ENCODE data around the gene SYNE2. TPM values are rescaled to one million over a fixed set of nuclear protein-coding genes. Genes with fewer than 3 reads are reported as not detected.

SYNE2 gene
- total RNA-seq, 2 experiments from 2014 or later, result 192 to 218 TPM

GRCh38 chr14:64118892-64119291 is 266.1 kb downstream of the SYNE2 start:
- H3K9me3 Mint-ChIP-seq, result no peaks in the 10 kb centered on the region
- POLR2A ChIA-PET, result no interaction called here
- no peak overlapping the region for H3K27ac Mint-ChIP-seq
- H3K27me3 Mint-ChIP-seq, result no peaks in the 10 kb centered on the region
- CTCF ChIA-PET, result interaction anchor here (0.7 kb wide), 1 partner anchor 19 kb away, joined by 3 read pairs; no protein-coding TSS in a partner anchor
- peaks cover 52% of the 10 kb centered on the region for H3K36me3 Mint-ChIP-seq (ENCODE audit: low read depth)
- H3K4me3 Mint-ChIP-seq, result no peak overlapping the region
- DNase-seq, result no peak
- no peaks in the 10 kb centered on the region for H3K4me1 Mint-ChIP-seq

DNA sequence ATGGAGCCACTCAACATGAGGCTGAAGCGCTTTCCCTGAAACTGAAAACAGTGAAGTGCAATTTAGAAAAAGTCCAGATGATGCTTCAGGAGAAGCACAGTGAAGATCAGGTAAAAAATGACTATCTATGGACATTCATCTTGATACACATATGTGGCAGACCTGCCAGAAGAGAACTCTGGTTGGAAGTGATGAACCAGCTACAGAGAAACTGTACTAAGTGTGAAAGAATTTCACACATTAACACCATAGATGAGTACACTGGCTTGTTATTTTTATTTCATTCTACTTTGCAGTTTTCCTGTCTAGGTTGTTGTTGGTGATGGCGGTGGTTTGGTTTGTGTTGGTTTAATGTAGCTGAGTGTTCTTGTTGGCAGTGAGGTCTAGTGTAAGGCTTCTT is 266.7 kb downstream of the SYNE2 start:
- no peak for DNase-seq
- no peaks in the 10 kb centered on the region for H3K27me3 Mint-ChIP-seq
- H3K4me3 Mint-ChIP-seq, result no peak overlapping the region
- ChIA-PET CTCF (no interaction called here), POLR2A (no interaction called here)
- H3K4me1 Mint-ChIP-seq, result no peaks in the 10 kb centered on the region
- H3K27ac Mint-ChIP-seq, result no peak overlapping the region
- H3K36me3 Mint-ChIP-seq (ENCODE audit: low read depth), result peaks cover 48% of the 10 kb centered on the region
- no peaks in the 10 kb centered on the region for H3K9me3 Mint-ChIP-seq

GRCh38 chr14:64119980-64120379 is 267.2 kb downstream of the SYNE2 start:
- ChIA-PET CTCF (no interaction called here), POLR2A (no interaction called here)
- H3K27ac Mint-ChIP-seq, result no peak overlapping the region
- H3K4me1 Mint-ChIP-seq, result no peaks in the 10 kb centered on the region
- H3K36me3 Mint-ChIP-seq (ENCODE audit: low read depth), result peaks cover 46% of the 10 kb centered on the region
- DNase-seq, result no peak
- H3K27me3 Mint-ChIP-seq, result no peaks in the 10 kb centered on the region
- no peaks in the 10 kb centered on the region for H3K9me3 Mint-ChIP-seq
- no peak overlapping the region for H3K4me3 Mint-ChIP-seq

DNA sequence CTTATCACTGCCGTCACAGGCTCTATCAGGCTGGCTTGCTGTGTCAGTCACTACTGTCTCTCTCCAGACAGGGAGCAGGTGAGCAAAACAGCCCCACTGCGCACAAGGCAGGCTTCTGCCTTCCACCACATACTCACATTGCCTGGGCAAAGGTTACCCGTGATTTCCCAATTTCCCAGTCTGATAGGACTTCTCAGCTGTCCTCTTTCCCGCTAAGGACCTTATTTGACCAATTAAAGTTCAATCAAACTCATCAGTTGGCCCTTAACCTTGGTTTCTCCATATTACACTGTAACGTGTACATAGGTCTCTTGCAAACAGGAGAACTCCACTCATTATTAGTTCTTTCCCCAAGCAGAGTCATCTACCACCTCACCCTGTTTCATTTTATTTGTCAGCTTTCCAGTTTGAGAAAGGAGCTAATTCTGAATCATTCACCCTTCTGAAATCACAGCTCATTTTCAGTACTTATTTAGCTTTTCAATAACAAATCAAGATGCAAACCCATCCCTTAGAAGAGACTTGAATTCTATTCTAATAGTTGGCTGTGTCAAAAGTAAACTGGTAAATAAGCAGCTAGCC is 270.5 kb downstream of the SYNE2 start:
- ChIA-PET POLR2A (no interaction called here), CTCF (interaction anchor here (0.6 to 1.2 kb wide), 3 partner anchors 10 to 93 kb away, joined by 3 to 5 read pairs (median 4); no protein-coding TSS in a partner anchor)
- Mint-ChIP-seq H3K27ac (no peak overlapping the region), H3K4me3 (no peak overlapping the region), H3K9me3 (no peaks in the 10 kb centered on the region), H3K27me3 (no peaks in the 10 kb centered on the region), H3K4me1 (no peaks in the 10 kb centered on the region), H3K36me3 (ENCODE audit: low read depth) (peaks cover 61% of the 10 kb centered on the region)
- DNase-seq, result no peak

DNA sequence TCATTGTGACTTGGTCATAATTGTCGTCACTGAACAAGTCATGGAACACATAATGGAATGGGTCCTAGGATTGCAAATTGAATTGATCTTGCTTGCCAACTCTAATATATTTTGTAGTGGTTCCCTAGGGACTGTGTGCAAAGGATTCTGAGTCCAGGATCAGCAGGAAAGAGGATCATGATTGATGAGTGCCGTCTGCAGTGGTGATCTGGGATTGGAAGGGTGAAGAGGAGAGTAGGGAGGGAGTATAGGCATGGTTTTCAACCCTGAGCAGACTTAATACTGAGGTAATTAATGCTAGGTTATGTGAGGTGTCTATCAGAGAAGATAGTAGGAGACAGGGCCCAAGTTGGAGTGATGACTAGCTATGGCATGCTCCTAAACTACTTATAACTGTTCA is 272.5 kb downstream of the SYNE2 start:
- Mint-ChIP-seq H3K4me3 (no peak overlapping the region), H3K4me1 (no peaks in the 10 kb centered on the region), H3K27me3 (no peaks in the 10 kb centered on the region), H3K27ac (no peak overlapping the region), H3K36me3 (ENCODE audit: low read depth) (peaks cover 60% of the 10 kb centered on the region), H3K9me3 (no peaks in the 10 kb centered on the region)
- CTCF ChIA-PET, result interaction anchor here (1.1 kb wide), 1 partner anchor 47 kb away, joined by 3 read pairs; no protein-coding TSS in a partner anchor
- POLR2A ChIA-PET, result no interaction called here
- no peak for DNase-seq

DNA sequence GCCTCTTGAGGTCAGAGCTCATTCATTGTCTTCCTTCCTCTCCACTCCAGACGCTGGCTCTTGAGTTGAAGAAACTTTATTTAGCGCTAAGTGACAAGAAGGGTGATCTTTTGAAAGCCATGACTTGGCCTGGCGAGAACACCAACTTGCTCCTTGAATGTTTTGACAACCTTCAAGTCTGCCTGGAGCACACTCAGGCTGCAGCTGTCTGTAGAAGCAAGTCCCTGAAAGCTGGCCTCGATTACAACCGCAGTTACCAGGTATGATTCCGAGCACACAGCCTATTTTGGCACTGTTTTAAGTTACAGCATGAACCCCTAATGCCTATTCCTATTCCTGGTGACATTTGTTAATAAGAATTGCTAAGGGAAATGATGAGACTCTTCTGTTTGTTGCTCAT is 273.7 kb downstream of the SYNE2 start:
- Mint-ChIP-seq H3K27me3 (no peaks in the 10 kb centered on the region), H3K4me1 (no peaks in the 10 kb centered on the region), H3K27ac (no peak overlapping the region), H3K9me3 (no peaks in the 10 kb centered on the region), H3K36me3 (ENCODE audit: low read depth) (peaks cover 64% of the 10 kb centered on the region), H3K4me3 (no peak overlapping the region)
- no peak for DNase-seq
- ChIA-PET POLR2A (no interaction called here), CTCF (interaction anchor here (0.6 to 1.3 kb wide), 2 partner anchors 10 to 128 kb away, joined by 4 to 7 read pairs; no protein-coding TSS in a partner anchor)

DNA sequence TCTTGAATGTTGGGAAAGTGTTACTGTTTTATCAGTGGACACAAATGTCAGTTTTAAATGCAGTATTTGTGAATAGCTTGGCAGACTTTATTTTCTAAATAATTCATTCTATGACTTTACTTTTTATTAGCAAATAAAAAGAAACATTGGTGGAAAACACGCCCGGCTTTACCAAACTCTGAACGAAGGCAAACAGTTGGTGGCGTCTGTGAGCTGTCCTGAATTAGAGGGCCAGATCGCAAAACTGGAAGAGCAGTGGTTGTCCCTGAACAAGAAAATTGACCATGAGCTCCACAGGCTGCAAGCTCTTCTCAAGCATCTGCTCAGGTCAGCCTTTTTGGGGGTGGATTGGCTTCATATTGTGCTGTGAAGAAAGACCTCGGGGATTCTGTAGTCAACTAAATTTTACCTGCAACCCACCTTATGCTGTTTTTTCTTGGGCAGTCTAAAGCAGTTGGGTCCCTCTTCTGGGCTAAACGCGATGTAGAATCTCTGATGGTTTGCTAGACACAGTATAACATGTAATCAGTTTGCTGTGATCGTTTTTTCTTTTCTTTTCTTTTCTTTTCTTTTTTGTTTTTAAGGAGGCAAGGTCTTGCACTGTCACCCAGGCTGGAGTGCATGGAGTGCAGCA is 285.0 kb downstream of the SYNE2 start:
- no peak overlapping the region for H3K4me3 Mint-ChIP-seq
- CTCF ChIA-PET, result interaction anchor here (0.5 to 1.3 kb wide), 2 partner anchors 10 to 19 kb away, joined by 3 to 4 read pairs; no protein-coding TSS in a partner anchor

GRCh38 chr14:64147126-64147790 is 294.5 kb downstream of the SYNE2 start:
- no peak for DNase-seq
- CTCF ChIA-PET, result interaction anchor here (0.8 to 1.2 kb wide), 2 partner anchors 15 to 148 kb away, joined by 3 read pairs; partner anchors contain the start of gene ESR2
- Mint-ChIP-seq H3K36me3 (ENCODE audit: low read depth) (peaks cover 52% of the 10 kb centered on the region), H3K27me3 (no peaks in the 10 kb centered on the region), H3K4me1 (no peaks in the 10 kb centered on the region), H3K27ac (no peak overlapping the region), H3K4me3 (no peak overlapping the region), H3K9me3 (no peaks in the 10 kb centered on the region)
- POLR2A ChIA-PET, result no interaction called here

More for the DNA sequence above, 285.0 kb downstream of the SYNE2 start:
- Mint-ChIP-seq H3K36me3 (ENCODE audit: low read depth) (peaks cover 49% of the 10 kb centered on the region), H3K9me3 (no peaks in the 10 kb centered on the region), H3K27me3 (no peaks in the 10 kb centered on the region), H3K27ac (no peak overlapping the region), H3K4me1 (no peaks in the 10 kb centered on the region)
- no peak for DNase-seq
- POLR2A ChIA-PET, result no interaction called here

DNA sequence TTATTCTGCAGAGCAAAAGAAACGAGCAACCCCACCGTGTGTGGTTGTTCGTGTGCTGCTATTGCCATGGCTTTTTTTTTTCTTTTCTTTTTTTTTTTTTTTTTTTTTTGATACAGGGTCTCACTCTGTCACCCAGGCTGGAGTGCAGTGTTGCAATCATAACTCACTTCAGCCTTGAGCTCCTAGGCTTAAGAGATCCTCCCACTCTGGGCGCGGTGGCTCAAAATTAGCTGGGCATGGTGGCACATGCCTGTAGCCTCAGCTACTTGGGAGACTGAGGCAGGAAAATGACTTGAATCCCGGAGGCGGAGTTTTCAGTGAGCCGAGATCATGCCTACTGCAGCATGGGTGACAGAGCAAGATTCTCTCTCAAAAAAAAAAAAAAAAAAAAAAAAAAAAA is 297.1 kb downstream of the SYNE2 start:
- CTCF ChIA-PET, result interaction anchor here (0.6 to 1.7 kb wide), 2 partner anchors 17 to 33 kb away, joined by 3 read pairs; no protein-coding TSS in a partner anchor
- DNase-seq, result no peak

DNA sequence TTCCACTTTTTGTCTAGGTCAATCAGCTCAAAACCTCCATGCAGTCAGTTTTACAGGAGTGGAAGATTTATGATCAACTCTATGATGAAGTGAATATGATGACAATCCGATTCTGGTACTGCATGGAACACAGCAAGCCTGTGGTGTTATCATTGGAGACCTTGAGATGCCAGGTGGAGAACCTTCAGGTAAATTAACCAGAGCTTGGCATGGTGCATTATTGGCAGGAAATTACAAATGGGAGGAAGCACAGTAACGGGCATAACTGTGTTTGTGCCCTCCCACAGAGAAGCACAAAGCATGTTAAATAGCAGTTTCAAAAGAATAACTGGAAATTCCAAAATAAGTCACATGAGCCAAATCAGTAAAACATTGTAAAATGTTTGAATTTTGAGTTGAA is 305.8 kb downstream of the SYNE2 start:
- H3K9me3 Mint-ChIP-seq, result no peaks in the 10 kb centered on the region
- no peaks in the 10 kb centered on the region for H3K4me1 Mint-ChIP-seq
- DNase-seq, result no peak
- H3K4me3 Mint-ChIP-seq, result no peak overlapping the region
- no peak overlapping the region for H3K27ac Mint-ChIP-seq
- ChIA-PET CTCF (interaction anchor here (0.6 kb wide), 1 partner anchor 819 kb away, joined by 4 read pairs; no protein-coding TSS in a partner anchor), POLR2A (no interaction called here)
- H3K27me3 Mint-ChIP-seq, result no peaks in the 10 kb centered on the region
- peaks cover 46% of the 10 kb centered on the region for H3K36me3 Mint-ChIP-seq (ENCODE audit: low read depth)

More for the DNA sequence above, 297.1 kb downstream of the SYNE2 start:
- Mint-ChIP-seq H3K27ac (no peak overlapping the region), H3K4me3 (no peak overlapping the region), H3K27me3 (no peaks in the 10 kb centered on the region), H3K36me3 (ENCODE audit: low read depth) (peaks cover 51% of the 10 kb centered on the region), H3K4me1 (no peaks in the 10 kb centered on the region), H3K9me3 (no peaks in the 10 kb centered on the region)
- POLR2A ChIA-PET, result no interaction called here

DNA sequence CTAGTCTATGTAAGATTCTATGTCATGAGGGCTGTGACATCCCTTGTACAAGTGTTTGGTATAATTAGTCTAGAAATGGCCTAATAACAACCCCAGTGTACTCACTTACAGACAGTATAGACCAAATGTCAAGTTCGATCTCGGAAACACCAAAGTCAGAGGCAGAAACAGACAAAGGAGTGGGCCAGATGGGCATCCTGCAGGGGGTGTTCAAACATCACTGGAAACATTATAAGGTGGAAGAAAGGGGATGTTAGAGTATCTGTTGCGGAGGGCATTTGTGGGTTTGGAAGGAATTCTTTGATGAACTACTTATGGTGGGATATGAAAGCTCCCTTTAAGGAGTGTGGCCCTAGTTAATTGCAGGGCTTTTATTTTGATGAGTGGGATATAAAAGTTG is 306.8 kb downstream of the SYNE2 start:
- H3K27ac Mint-ChIP-seq, result no peak overlapping the region
- H3K27me3 Mint-ChIP-seq, result no peaks in the 10 kb centered on the region
- H3K4me1 Mint-ChIP-seq, result no peaks in the 10 kb centered on the region
- ChIA-PET CTCF (no interaction called here), POLR2A (no interaction called here)
- no peaks in the 10 kb centered on the region for H3K9me3 Mint-ChIP-seq
- peaks cover 45% of the 10 kb centered on the region for H3K36me3 Mint-ChIP-seq (ENCODE audit: low read depth)
- no peak for DNase-seq
- H3K4me3 Mint-ChIP-seq, result no peak overlapping the region

DNA sequence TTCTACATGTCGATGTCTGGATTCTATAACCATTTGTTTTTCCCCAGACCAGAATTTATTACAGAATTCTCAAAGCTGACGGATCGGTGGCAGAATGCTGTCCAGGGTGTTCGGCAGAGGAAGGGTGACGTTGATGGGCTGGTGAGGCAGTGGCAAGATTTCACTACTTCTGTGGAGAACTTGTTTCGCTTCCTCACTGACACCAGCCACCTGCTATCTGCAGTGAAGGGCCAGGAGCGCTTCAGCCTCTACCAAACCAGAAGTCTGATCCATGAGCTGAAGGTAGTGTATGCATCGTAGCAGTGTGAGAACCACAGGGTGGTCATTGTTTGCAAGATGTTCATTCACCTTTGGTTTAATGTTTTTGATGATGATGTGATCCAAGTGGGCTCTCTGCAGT is 317.4 kb downstream of the SYNE2 start:
- H3K27me3 Mint-ChIP-seq, result no peaks in the 10 kb centered on the region
- ChIA-PET CTCF (no interaction called here), POLR2A (no interaction called here)
- no peaks in the 10 kb centered on the region for H3K9me3 Mint-ChIP-seq
- H3K4me1 Mint-ChIP-seq, result no peaks in the 10 kb centered on the region
- H3K4me3 Mint-ChIP-seq, result no peak overlapping the region
- DNase-seq, result no peak
- no peak overlapping the region for H3K27ac Mint-ChIP-seq
- H3K36me3 Mint-ChIP-seq (ENCODE audit: low read depth), result peaks cover 52% of the 10 kb centered on the region
